Endodermal cell (in vitro differentiated cells): ENCODE measurements around the gene SOCS1. TPM values are rescaled to one million over a fixed set of nuclear protein-coding genes. Genes with fewer than 3 reads are reported as not detected.

Experiments used
- DNase-seq: peaks from one replicate; pipeline ENCODE4 v3.0.0-alpha.2; 2017
- H3K27ac ChIP-seq: 2 replicates; pipeline ENCODE4 v1.5.1; 2013; ENCODE audit warnings: mild to moderate bottlenecking, low read depth, low read length, moderate library complexity
- H3K27me3 ChIP-seq: 2 replicates; pipeline ENCODE4 v1.6.1; 2013; ENCODE audit warnings: mild to moderate bottlenecking, low read length, moderate library complexity; ENCODE audit not compliant: insufficient read depth, control insufficient read depth, poor library complexity, severe bottlenecking
- H3K36me3 ChIP-seq: 2 replicates; pipeline ENCODE4 v1.7.0; 2013; ENCODE audit warnings: mild to moderate bottlenecking, low read length, moderate library complexity; ENCODE audit not compliant: control insufficient read depth, insufficient read depth
- H3K4me1 ChIP-seq: one replicate; pipeline ENCODE4 v1.7.0; 2013; ENCODE audit warnings: low read length; ENCODE audit not compliant: control insufficient read depth, insufficient read depth
- H3K4me3 ChIP-seq: 2 replicates; pipeline ENCODE4 v1.5.1; 2013; ENCODE audit warnings: mild to moderate bottlenecking, low read length, moderate library complexity
- H3K9ac ChIP-seq: 2 replicates; pipeline ENCODE4 v1.6.1; 2013; ENCODE audit warnings: mild to moderate bottlenecking, low read length, moderate library complexity; ENCODE audit not compliant: poor library complexity, severe bottlenecking; ENCODE audit errors: extremely low read depth
- H3K9me3 ChIP-seq: 2 replicates; pipeline ENCODE4 v1.6.1; 2013; ENCODE audit warnings: mild to moderate bottlenecking, low read length, moderate library complexity; ENCODE audit not compliant: control insufficient read depth
- H3K27ac Mint-ChIP-seq: 2 replicates; pipeline ENCODE4 v1.8.0; 2020; ENCODE audit warnings: mixed read lengths
- H3K27me3 Mint-ChIP-seq: 2 replicates; pipeline ENCODE4 v1.8.0; 2021; ENCODE audit warnings: mild to moderate bottlenecking, mixed read lengths; ENCODE audit not compliant: insufficient read depth
- H3K36me3 Mint-ChIP-seq: 2 replicates; pipeline ENCODE4 v1.8.0; 2020; ENCODE audit warnings: low read depth, mixed read lengths
- H3K4me1 Mint-ChIP-seq: 2 replicates; pipeline ENCODE4 v1.8.0; 2020; ENCODE audit warnings: mixed read lengths
- H3K4me3 Mint-ChIP-seq: 2 replicates; pipeline ENCODE4 v1.8.0; 2020; ENCODE audit warnings: mild to moderate bottlenecking, moderate library complexity, mixed read lengths
- H3K9me3 Mint-ChIP-seq: 2 replicates; pipeline ENCODE4 v1.8.0; 2020; ENCODE audit warnings: mild to moderate bottlenecking, mixed read lengths
- CTCF ChIP-seq: fragments of 200-600 bp; sonication (generic); conservative IDR thresholded peaks from 2 replicates; pipeline ENCODE4 v1.5.0; 2021; ENCODE audit warnings: antibody characterized with exemption, mild to moderate bottlenecking
- WGBS, 2 experiments: methylation state at CpG; one replicate each; pipeline versions ENCODE4 v1.1.5 to v1.1.7; 2013; ENCODE audit warnings: missing lambda C conversion rate in 2 of 2, mixed read lengths in 1 of 2; ENCODE audit not compliant: insufficient coverage in 1 of 2, insufficient read length in 1 of 2; 5-methylcytosine and 5-hydroxymethylcytosine counted together
- total RNA-seq, 2 donors: library from RNA; stranded (reverse); fragmentation: NEBNext Ultra II Directional in 1 of 2; extraction: Animal tissue kit (Norgen Biotek cat#: 25700) in 1 of 2; gene quantifications; 2 replicates in 1 of 2; 3 replicates in 1 of 2; pipeline ENCODE4 v1.2.1, GENCODE V29; 2021

The SOCS1 gene
- total RNA-seq, 2 donors from 2014 or later, result 5.6 to 7.2 TPM

- Histone ChIP-seq H3K4me3 (no peak overlapping the region), H3K9ac (no peak overlapping the region), H3K36me3 (no peaks in the 10 kb centered on the region), H3K27me3 (no peaks in the 10 kb centered on the region), H3K27ac (no peak overlapping the region), H3K9me3 (no peaks in the 10 kb centered on the region), H3K4me1 (no peaks in the 10 kb centered on the region)
- H3K4me3 Mint-ChIP-seq, result no peak overlapping the region
- H3K27ac Mint-ChIP-seq, result no peak overlapping the region
- H3K27me3 Mint-ChIP-seq, result peaks cover 2% of the 10 kb centered on the region
- no peak for DNase-seq
- no peaks in the 10 kb centered on the region for H3K9me3 Mint-ChIP-seq
- 91 to 92% methylated on average over 6 to 11 of the region's 11 CpGs for WGBS, 2 experiments
- no peak for TF ChIP-seq CTCF
- H3K4me1 Mint-ChIP-seq, result peaks cover 5% of the 10 kb centered on the region
- no peaks in the 10 kb centered on the region for H3K36me3 Mint-ChIP-seq
Observed at GRCh38 chr16:11276896-11277593, 21.0 kb upstream of the SOCS1 start.

GRCh38 chr16:11276143-11276895, 20.3 kb upstream of the SOCS1 start, which contains the start of gene PRM2:
Gene PRM2, minus strand, starts transcription at chr16:11276480. Its CDS starts 110 bp downstream, at chr16:11276370.
- Histone ChIP-seq H3K27ac (no peak within 1 kb of the TSS), H3K4me3 (no peak within 1 kb of the TSS), H3K9ac (no peak within 1 kb of the TSS), H3K27me3 (no peaks in the 10 kb centered on the region), H3K9me3 (no peaks in the 10 kb centered on the region), H3K4me1 (no peaks in the 10 kb centered on the region), H3K36me3 (no peaks in the 10 kb centered on the region)
- H3K36me3 Mint-ChIP-seq, result no peaks in the 10 kb centered on the region
- H3K27me3 Mint-ChIP-seq, result peaks cover 2% of the 10 kb centered on the region
- no peak within 1 kb of the TSS for H3K4me3 Mint-ChIP-seq
- TF ChIP-seq CTCF, result no peak
- peaks cover 5% of the 10 kb centered on the region for H3K4me1 Mint-ChIP-seq
- 93 to 94% methylated on average over 14 to 26 of the region's 26 CpGs for WGBS, 2 experiments
- H3K27ac Mint-ChIP-seq, result no peak within 1 kb of the TSS
- DNase-seq, result no peak
- no peaks in the 10 kb centered on the region for H3K9me3 Mint-ChIP-seq

- peaks cover 2% of the 10 kb centered on the region for H3K27me3 Mint-ChIP-seq
- no peaks in the 10 kb centered on the region for H3K4me1 ChIP-seq
- H3K4me3 Mint-ChIP-seq, result no peak overlapping the region
- no peak overlapping the region for H3K4me3 ChIP-seq
- no peak overlapping the region for H3K9ac ChIP-seq
- no peak overlapping the region for H3K27ac Mint-ChIP-seq
- 94 to 100% methylated on average over 4 to 7 of the region's 7 CpGs for WGBS, 2 experiments
- no peak overlapping the region for H3K27ac ChIP-seq
- H3K27me3 ChIP-seq, result no peaks in the 10 kb centered on the region
- no peaks in the 10 kb centered on the region for H3K36me3 Mint-ChIP-seq
- no peaks in the 10 kb centered on the region for H3K4me1 Mint-ChIP-seq
- no peaks in the 10 kb centered on the region for H3K9me3 Mint-ChIP-seq
- TF ChIP-seq CTCF, result no peak
- H3K9me3 ChIP-seq, result no peaks in the 10 kb centered on the region
- no peak for DNase-seq
- H3K36me3 ChIP-seq, result no peaks in the 10 kb centered on the region
Observed at GRCh38 chr16:11274964-11275363, 19.0 kb upstream of the SOCS1 start.
